ENCODE results near the gene NDUFA12. TPM values are rescaled to one million over a fixed set of nuclear protein-coding genes. Genes with fewer than 3 reads are reported as not detected.
A peak's percentile ranks its signal among the peaks of the same experiment; 100 is the strongest.
"Not testable (repeated sequence)": the region's sequence is repeated elsewhere in the genome, so short reads cannot be mapped to it uniquely, and the experiment has no call there.

Gene NDUFA12
- total RNA-seq, 2 experiments from 2014 or later = 150 to 156 TPM

DNA sequence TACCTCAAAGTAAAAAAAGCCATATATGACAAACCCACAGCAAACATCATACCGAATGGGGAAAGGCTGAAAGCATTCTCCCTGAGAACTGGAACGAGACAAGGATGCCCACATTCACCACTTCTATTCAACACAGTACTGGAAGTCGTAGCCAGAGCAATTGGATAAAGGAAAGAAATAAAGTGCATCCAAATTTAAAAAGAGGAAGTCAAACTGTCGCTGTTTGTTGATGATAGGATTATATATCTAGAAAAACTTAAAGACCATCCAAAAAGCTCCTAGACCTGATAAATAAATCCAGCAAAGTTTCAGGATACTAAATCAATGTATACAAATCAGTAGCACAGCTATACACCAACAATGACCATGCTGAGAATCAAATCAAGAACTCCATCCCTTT is 5.2 kb downstream of the NDUFA12 start:
- Mint-ChIP-seq H3K27ac (no peak overlapping the region), H3K36me3 (peaks cover 27% of the 10 kb centered on the region), H3K4me3 (no peak overlapping the region), H3K27me3 (no peaks in the 10 kb centered on the region), H3K9me3 (no peaks in the 10 kb centered on the region), H3K4me1 (ENCODE audit: low read depth) (peaks cover 38% of the 10 kb centered on the region)
- no peak for DNase-seq
- CTCF ChIA-PET = interaction anchor here (0.6 kb wide), 1 partner anchor 75 kb away, joined by 3 read pairs; the partner anchor contains the start of gene NR2C1
- intact Hi-C loops (cut with micrococcal nuclease) = no loop called here
- POLR2A ChIA-PET = no interaction called here

DNA sequence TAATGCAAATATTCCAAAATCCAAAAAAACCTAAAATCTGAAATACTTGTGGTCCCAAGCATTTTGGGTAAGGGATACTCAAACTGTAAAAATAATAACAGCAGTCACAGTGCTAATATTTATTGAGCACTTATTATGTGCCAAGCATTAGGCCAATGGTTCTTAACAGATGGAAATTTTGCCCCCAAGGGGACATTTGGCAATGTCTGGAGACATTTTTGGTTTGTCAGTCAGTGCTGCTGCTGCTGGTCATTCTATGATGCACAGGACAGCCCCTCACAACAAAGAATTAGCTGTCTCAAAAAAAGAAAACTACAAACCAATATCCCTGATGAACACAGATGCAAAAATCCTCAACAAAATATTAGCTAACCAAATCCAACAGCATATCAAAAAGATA is 5.8 kb downstream of the NDUFA12 start:
- Mint-ChIP-seq H3K4me1 (ENCODE audit: low read depth) (peaks cover 36% of the 10 kb centered on the region), H3K36me3 (peaks cover 27% of the 10 kb centered on the region)

DNA sequence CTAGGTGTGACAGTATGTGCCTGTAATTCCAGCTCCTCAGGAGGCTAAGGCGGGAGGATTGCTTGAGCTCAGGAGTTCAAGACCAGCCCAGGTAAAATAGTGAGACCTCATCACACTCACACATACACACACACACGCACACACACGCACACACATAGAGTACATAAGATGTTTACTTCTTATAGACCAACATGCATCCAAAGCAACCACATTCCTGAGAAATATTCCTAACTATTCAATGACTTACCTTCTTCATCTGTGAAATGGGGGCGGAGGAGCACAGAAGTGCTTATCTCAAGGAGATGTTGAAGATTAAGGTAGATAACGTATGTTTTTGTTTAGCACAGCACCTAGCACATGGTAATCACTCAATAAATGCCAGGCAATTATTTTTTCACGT is 6.4 kb downstream of the NDUFA12 start:
- DNase-seq = no peak
- no peaks in the 10 kb centered on the region for H3K9me3 Mint-ChIP-seq
- POLR2A ChIA-PET = no interaction called here
- CTCF ChIA-PET = no interaction called here
- intact Hi-C loops (cut with micrococcal nuclease) = no loop called here
- H3K27ac Mint-ChIP-seq = no peak overlapping the region
- no peak overlapping the region for H3K4me3 Mint-ChIP-seq
- H3K27me3 Mint-ChIP-seq = no peaks in the 10 kb centered on the region
- H3K36me3 Mint-ChIP-seq = peaks cover 30% of the 10 kb centered on the region
- peaks cover 33% of the 10 kb centered on the region for H3K4me1 Mint-ChIP-seq (ENCODE audit: low read depth)

More for the DNA sequence above, 5.8 kb downstream of the NDUFA12 start:
- DNase-seq = no peak
- Mint-ChIP-seq H3K27me3 (no peaks in the 10 kb centered on the region), H3K27ac (no peak overlapping the region), H3K9me3 (no peaks in the 10 kb centered on the region), H3K4me3 (no peak overlapping the region)
- POLR2A ChIA-PET = no interaction called here
- intact Hi-C loops (cut with micrococcal nuclease) = no loop called here
- CTCF ChIA-PET = no interaction called here

DNA sequence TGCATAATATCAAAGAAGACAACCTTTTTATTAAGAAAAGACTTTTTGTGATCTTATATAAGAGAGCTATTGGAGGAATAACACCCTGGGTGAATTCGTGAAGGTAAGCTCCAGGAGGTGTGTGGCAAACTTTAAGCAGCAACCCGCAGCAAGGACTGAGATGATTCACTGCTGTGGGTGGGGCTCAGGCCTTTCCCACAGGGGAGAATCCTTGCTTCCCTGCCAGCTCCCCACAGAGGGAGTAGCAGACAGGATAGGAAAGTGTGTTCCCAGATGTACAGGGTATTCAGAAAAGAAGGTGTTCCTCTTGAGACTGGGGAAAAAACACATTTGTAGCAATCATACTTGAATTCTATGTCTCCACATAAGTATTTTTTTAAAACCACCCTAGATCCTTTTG is 9.2 kb downstream of the NDUFA12 start:
- intact Hi-C loops (cut with micrococcal nuclease) = no loop called here
- H3K9me3 Mint-ChIP-seq = no peaks in the 10 kb centered on the region
- POLR2A ChIA-PET = no interaction called here
- CTCF ChIA-PET = no interaction called here
- peaks cover 31% of the 10 kb centered on the region for H3K4me1 Mint-ChIP-seq (ENCODE audit: low read depth)
- no peak for DNase-seq
- H3K36me3 Mint-ChIP-seq = peaks cover 28% of the 10 kb centered on the region
- H3K27ac Mint-ChIP-seq = no peak overlapping the region
- H3K4me3 Mint-ChIP-seq = no peak overlapping the region
- no peaks in the 10 kb centered on the region for H3K27me3 Mint-ChIP-seq

DNA sequence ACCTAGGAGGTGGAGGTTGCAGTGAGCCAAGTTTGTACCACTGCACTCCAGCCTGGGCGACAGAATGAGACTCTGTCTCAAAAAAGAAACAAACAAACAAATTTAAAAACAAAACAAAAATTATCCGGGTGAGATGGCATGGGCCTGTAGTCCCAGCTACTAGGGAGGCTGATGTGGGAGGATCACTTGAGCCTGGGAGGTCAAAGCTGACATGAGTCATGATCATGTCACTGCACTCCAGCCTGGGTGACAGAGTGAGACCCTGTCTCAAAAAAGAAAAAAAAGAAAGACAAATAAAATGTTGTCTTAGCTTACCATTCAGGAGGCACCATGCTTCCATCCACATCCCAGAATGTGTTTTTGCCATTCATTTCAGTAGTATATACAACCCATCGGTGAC is 9.6 kb downstream of the NDUFA12 start:
- DNase-seq; CTCF ChIA-PET; POLR2A ChIA-PET; H3K9me3 Mint-ChIP-seq; intact Hi-C loops (cut with micrococcal nuclease); H3K4me3 Mint-ChIP-seq; H3K27ac Mint-ChIP-seq; H3K27me3 Mint-ChIP-seq: not testable (repeated sequence)
- peaks cover 31% of the 10 kb centered on the region for H3K4me1 Mint-ChIP-seq (ENCODE audit: low read depth)
- peaks cover 26% of the 10 kb centered on the region for H3K36me3 Mint-ChIP-seq

DNA sequence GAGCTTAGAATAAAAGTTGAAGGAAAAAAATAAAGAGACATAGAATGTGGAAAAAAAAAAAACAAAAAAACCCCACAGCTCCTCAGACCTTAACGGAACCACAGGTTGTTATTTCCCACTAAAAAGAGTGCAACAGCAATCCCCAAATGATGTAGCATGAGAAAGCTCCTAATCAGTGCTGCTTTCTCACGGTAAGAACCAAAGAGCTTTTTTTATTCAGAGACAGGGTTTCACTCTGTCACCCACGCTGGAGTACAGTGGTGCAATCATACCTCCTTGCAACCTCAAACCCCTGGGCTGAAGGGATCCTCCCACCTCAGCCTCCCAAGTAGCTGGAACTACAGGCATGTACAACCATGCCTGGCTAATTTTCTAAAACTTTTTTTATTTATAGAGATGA is 13.3 kb downstream of the NDUFA12 start:
- no peaks in the 10 kb centered on the region for H3K9me3 Mint-ChIP-seq
- H3K4me3 Mint-ChIP-seq = no peak overlapping the region
- H3K27me3 Mint-ChIP-seq = no peaks in the 10 kb centered on the region
- no peak overlapping the region for H3K27ac Mint-ChIP-seq
- H3K36me3 Mint-ChIP-seq = peaks cover 22% of the 10 kb centered on the region
- H3K4me1 Mint-ChIP-seq (ENCODE audit: low read depth) = peaks cover 43% of the 10 kb centered on the region
- intact Hi-C loops (cut with micrococcal nuclease) = no loop called here
- DNase-seq = peak; percentile 27
- ChIA-PET CTCF (no interaction called here), POLR2A (interaction anchor here (0.9 to 2.7 kb wide), 2 partner anchors 13 to 83 kb away, joined by 3 to 19 read pairs; partner anchors contain the start of genes NDUFA12 and NR2C1)

DNA sequence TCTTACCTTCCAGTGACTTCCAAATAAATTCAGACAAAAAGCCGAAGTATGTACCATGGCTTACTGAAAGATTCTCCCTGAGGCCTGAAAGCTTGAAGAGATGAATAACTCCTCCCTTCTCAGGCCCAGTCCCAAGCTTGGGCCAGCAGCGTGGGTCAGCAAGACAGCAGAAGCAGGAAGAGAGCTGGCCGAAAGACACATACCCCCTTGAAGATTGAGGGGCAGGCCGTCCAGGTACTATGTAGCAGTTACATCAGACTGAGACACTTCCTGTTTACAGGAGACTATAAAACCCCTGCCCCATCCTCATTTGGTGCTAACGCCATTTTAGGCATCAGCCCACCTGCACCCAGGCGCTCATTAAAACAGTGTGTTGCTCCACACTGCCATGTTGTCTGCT is 15.0 kb downstream of the NDUFA12 start:
- intact Hi-C loops (cut with micrococcal nuclease) = loop anchor here (1.0 to 10.0 kb wide), 2 partner anchors 15 to 174 kb away; partner anchors contain the start of gene NDUFA12
- no peak overlapping the region for H3K4me3 Mint-ChIP-seq

DNA sequence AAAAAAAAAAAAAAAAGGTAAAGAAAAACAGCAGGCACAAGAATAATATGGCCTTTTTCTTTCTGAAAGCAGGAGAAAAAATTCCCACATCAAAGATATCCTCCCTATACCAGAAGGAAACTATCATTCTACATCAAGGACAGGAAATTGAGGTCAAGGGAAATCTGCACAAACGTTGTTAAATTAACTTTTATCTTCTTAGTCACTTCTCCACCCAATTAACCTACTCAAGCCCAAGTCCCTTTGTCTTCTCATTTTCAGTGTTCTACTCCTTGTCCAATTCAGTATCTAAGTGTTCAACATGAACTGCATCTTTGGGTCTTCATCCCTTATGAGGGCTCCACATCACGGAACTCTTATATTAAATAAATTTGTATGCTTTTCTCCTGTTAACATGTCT is 15.7 kb downstream of the NDUFA12 start:
- Mint-ChIP-seq H3K9me3 (no peaks in the 10 kb centered on the region), H3K27me3 (no peaks in the 10 kb centered on the region), H3K36me3 (peaks cover 22% of the 10 kb centered on the region), H3K27ac (peak overlapping the region; percentile 28), H3K4me3 (no peak overlapping the region), H3K4me1 (ENCODE audit: low read depth) (peaks cover 47% of the 10 kb centered on the region)
- intact Hi-C loops (cut with micrococcal nuclease) = loop anchor here (1.0 to 10.0 kb wide), 2 partner anchors 16 to 173 kb away; partner anchors contain the start of gene NDUFA12
- POLR2A ChIA-PET = no interaction called here
- DNase-seq = no peak
- CTCF ChIA-PET = no interaction called here

More for the DNA sequence above, 15.0 kb downstream of the NDUFA12 start:
- Mint-ChIP-seq H3K27me3 (no peaks in the 10 kb centered on the region), H3K36me3 (peaks cover 22% of the 10 kb centered on the region), H3K9me3 (no peaks in the 10 kb centered on the region), H3K4me1 (ENCODE audit: low read depth) (peaks cover 43% of the 10 kb centered on the region), H3K27ac (peak overlapping the region; percentile 28)
- DNase-seq = peak; percentile 16
- ChIA-PET CTCF (no interaction called here), POLR2A (interaction anchor here (2.7 kb wide), 1 partner anchor 15 kb away, joined by 19 read pairs; the partner anchor contains the start of gene NDUFA12)

DNA sequence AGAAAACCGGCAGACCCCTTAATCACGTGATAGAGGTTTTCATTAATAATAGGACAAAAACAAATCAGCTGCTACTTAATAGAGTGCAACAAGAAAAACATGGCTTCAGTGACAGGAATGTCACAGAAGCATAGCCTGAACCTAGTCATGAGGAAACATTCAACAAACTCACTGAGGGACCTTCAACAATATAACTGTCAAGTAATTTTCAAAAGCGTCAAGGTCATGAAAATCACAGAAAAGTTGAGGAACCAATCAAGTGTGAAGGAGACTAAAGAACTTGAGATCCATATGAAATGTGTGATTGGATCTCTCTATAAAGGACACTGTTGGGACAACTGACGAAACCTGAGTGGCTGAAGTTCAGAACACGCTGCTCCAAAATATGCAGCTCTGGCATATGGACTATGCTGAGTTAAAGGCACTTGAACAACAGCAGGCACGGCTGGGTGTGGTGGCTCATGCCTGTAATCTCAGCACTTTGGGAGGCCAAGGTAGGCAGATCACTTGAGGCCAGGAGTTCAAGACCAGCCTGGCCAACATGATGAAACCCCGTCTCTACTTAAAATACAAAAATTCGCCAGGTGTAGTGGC is 16.3 kb downstream of the NDUFA12 start:
- ChIA-PET CTCF (interaction anchor here (0.6 kb wide), 1 partner anchor 547 kb away, joined by 3 read pairs; no protein-coding TSS in a partner anchor), POLR2A (no interaction called here)
- intact Hi-C loops (cut with micrococcal nuclease) = loop anchor here (10.0 kb wide), 1 partner anchor 172 kb away; no protein-coding TSS in a partner anchor
- no peak for DNase-seq
- Mint-ChIP-seq H3K4me1 (ENCODE audit: low read depth) (peaks cover 47% of the 10 kb centered on the region), H3K4me3 (no peak overlapping the region), H3K27me3 (no peaks in the 10 kb centered on the region), H3K27ac (peak overlapping the region; percentile 15), H3K9me3 (no peaks in the 10 kb centered on the region), H3K36me3 (peaks cover 16% of the 10 kb centered on the region)

DNA sequence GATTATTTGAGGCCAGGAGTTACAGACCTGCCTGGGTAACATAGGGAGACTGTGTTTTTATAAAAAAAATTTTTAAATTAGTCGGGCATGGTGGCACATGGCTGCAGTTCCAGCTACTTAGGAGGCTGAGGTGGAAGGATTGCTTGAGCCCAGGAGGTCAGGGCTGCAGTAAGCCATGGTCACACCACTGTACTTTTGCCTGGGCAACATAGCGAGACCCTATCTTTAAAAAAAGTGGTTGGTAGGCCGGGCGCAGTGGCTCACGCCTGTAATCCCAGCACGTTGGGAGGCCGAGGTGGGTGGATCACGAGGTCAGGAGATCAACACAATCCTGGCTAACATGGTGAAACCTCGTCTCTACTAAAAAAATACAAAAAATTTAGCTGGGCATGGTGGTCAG is 18.4 kb downstream of the NDUFA12 start:
- H3K27me3 Mint-ChIP-seq, POLR2A ChIA-PET, H3K4me3 Mint-ChIP-seq, H3K36me3 Mint-ChIP-seq, DNase-seq, H3K27ac Mint-ChIP-seq, H3K9me3 Mint-ChIP-seq: not testable (repeated sequence)
- peaks cover 59% of the 10 kb centered on the region for H3K4me1 Mint-ChIP-seq (ENCODE audit: low read depth)
- intact Hi-C loops (cut with micrococcal nuclease) = loop anchor here (10.0 kb wide), 1 partner anchor 170 kb away; no protein-coding TSS in a partner anchor
- CTCF ChIA-PET = interaction anchor here (0.6 kb wide), 1 partner anchor 167 kb away, joined by 3 read pairs; no protein-coding TSS in a partner anchor

DNA sequence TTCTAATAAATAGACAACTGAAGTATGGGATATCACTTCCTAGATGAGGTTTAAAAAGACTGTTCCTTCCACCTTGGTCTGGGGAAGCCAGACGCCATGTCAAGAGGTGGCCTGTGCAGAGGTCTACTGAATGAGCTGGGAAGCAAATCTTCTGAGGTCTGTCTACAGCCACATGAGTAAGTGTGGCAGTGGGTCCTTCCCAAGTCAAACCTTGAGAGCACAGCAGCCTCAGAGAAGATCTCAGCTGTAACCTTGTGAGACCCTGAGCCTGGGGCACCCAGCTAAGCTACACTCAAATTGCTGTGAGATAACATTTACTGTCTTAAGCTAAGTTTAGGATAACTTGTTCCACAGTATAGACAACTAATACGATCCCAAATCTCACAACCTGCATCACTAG is 20.2 kb downstream of the NDUFA12 start:
- Mint-ChIP-seq H3K4me3 (no peak overlapping the region), H3K27me3 (no peaks in the 10 kb centered on the region), H3K36me3 (peaks cover 6% of the 10 kb centered on the region), H3K4me1 (ENCODE audit: low read depth) (peaks cover 46% of the 10 kb centered on the region), H3K9me3 (no peaks in the 10 kb centered on the region), H3K27ac (no peak overlapping the region)
- ChIA-PET POLR2A (no interaction called here), CTCF (no interaction called here)
- intact Hi-C loops (cut with micrococcal nuclease) = loop anchor here (5.0 to 10.0 kb wide), 2 partner anchors 106 to 169 kb away; no protein-coding TSS in a partner anchor
- no peak for DNase-seq

DNA sequence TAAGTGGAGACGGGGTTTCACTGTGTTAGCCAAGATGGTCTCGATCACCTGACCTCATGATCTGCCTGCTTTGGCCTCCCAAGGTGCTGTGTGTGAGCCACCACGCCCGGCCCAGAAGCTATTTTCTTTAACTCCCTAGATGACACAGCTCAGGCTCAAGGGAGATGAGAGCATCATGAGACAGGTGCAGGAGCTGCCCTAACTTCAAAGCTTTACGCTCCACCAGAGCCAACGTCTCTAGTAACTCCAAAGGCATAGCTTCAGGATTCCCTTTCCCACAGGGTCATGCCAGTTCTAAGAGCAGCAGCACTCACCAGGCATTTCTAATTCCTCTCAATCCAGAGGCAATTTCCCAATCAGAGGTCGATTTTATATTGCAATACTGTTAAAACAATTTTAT is 21.0 kb downstream of the NDUFA12 start:
- ChIA-PET CTCF (no interaction called here), POLR2A (interaction anchor here (0.6 kb wide), 1 partner anchor 20 kb away, joined by 3 read pairs; no protein-coding TSS in a partner anchor)
- no peaks in the 10 kb centered on the region for H3K9me3 Mint-ChIP-seq
- H3K4me3 Mint-ChIP-seq = no peak overlapping the region
- no peaks in the 10 kb centered on the region for H3K27me3 Mint-ChIP-seq
- intact Hi-C loops (cut with micrococcal nuclease) = loop anchor here (5.0 to 10.0 kb wide), 2 partner anchors 105 to 168 kb away; no protein-coding TSS in a partner anchor
- DNase-seq = no peak
- H3K27ac Mint-ChIP-seq = no peak overlapping the region
- H3K4me1 Mint-ChIP-seq (ENCODE audit: low read depth) = peaks cover 44% of the 10 kb centered on the region
- H3K36me3 Mint-ChIP-seq = peaks cover 4% of the 10 kb centered on the region

DNA sequence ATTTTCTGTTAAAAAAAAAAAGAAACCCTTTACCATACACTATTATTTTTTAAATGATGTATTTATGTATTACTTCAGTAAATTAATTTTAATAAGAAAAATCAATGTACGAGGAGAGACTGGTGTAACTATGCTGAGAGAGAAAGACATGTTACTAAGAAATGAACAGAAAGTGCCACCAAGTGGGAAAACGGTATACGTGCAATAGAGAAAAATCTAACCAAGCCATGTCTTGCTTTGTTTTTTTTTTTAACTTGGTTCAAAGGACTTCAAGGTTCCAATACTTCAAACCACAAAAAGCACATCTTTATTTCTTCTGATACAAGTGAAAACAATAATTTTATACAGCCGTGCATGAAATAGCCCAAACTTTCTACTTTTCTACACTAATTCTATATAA is 22.9 kb downstream of the NDUFA12 start:
- ChIA-PET POLR2A (no interaction called here), CTCF (interaction anchor here (0.8 to 1.3 kb wide), 2 partner anchors 217 to 313 kb away, joined by 3 to 4 read pairs; no protein-coding TSS in a partner anchor)
- intact Hi-C loops (cut with micrococcal nuclease) = loop anchor here (5.0 to 10.0 kb wide), 2 partner anchors 103 to 166 kb away; no protein-coding TSS in a partner anchor
- H3K4me1 Mint-ChIP-seq (ENCODE audit: low read depth) = peaks cover 34% of the 10 kb centered on the region
- peaks cover 4% of the 10 kb centered on the region for H3K36me3 Mint-ChIP-seq
- no peaks in the 10 kb centered on the region for H3K27me3 Mint-ChIP-seq
- H3K9me3 Mint-ChIP-seq = no peaks in the 10 kb centered on the region
- no peak overlapping the region for H3K4me3 Mint-ChIP-seq
- no peak for DNase-seq
- H3K27ac Mint-ChIP-seq = no peak overlapping the region

Measured in activated CD4-positive, alpha-beta memory T cell treated with anti-CD3 and anti-CD28 coated beads for 36 hours (primary cell).